Activated CD4-positive, alpha-beta T cell treated with anti-CD3 and anti-CD28 coated beads, Interleukin-2, amount 50 U/mL, for 24 hours (primary cell): Measurements from ENCODE around the gene ALPL.
"Not testable (repeated sequence)": the region's sequence is repeated elsewhere in the genome, so short reads cannot be mapped to it uniquely, and the experiment has no call there.

ENCODE experiments used
- DNase-seq, 2 donors: peaks; one replicate each; pipeline ENCODE4 v3.0.0-alpha.2; 2020; ENCODE audit warnings: low read depth in 1 of 2, low spot score in 1 of 2

The ALPL gene

GRCh38 chr1:21553116-21553926 lies 44.1 kb downstream of the ALPL start:
- no peak for DNase-seq

- DNase-seq, result no peak
These were observed 50.8 kb downstream of the ALPL start for GRCh38 chr1:21559788-21560567.

- no peak for DNase-seq
These were observed 51.9 kb downstream of the ALPL start for GRCh38 chr1:21560916-21561638.

- no peak for DNase-seq
These were observed 53.7 kb downstream of the ALPL start for GRCh38 chr1:21562896-21563295.

- no peak for DNase-seq
These were observed 54.7 kb downstream of the ALPL start for GRCh38 chr1:21563971-21564370.

- DNase-seq, result no peak
These were observed 55.4 kb downstream of the ALPL start for GRCh38 chr1:21564521-21565095.

GRCh38 chr1:21565285-21565684 lies 56.1 kb downstream of the ALPL start:
- DNase-seq, result no peak

GRCh38 chr1:21566361-21566760 lies 57.1 kb downstream of the ALPL start:
- not testable (repeated sequence) for DNase-seq

GRCh38 chr1:21567241-21568005 lies 58.2 kb downstream of the ALPL start:
- no peak for DNase-seq

GRCh38 chr1:21568006-21568746 lies 59.0 kb downstream of the ALPL start:
- no peak for DNase-seq

- DNase-seq, result no peak
These were observed 59.7 kb downstream of the ALPL start for GRCh38 chr1:21568809-21569385.

- no peak for DNase-seq
These were observed 60.8 kb downstream of the ALPL start for GRCh38 chr1:21569820-21570527.

GRCh38 chr1:21570528-21570875 lies 61.3 kb downstream of the ALPL start:
- no peak for DNase-seq

- no peak for DNase-seq
These were observed 61.7 kb downstream of the ALPL start for GRCh38 chr1:21570885-21571284.

- no peak for DNase-seq
These were observed 63.0 kb downstream of the ALPL start for GRCh38 chr1:21572221-21572620.

- no peak for DNase-seq
These were observed 63.6 kb downstream of the ALPL start for GRCh38 chr1:21572735-21573277.

- no peak for DNase-seq
These were observed 64.3 kb downstream of the ALPL start for GRCh38 chr1:21573475-21573874.

- no peak for DNase-seq
These were observed 64.8 kb downstream of the ALPL start for GRCh38 chr1:21573971-21574465.
